Measurements from ENCODE around the gene CACNA1B.
"Not testable (repeated sequence)": the region's sequence is repeated elsewhere in the genome, so short reads cannot be mapped to it uniquely, and the experiment has no call there.

- not testable (repeated sequence) for TF ChIP-seq CTCF (IDR thresholded peaks at IDR 0.05); ZFX (IDR thresholded peaks at IDR 0.05; ENCODE audit: borderline replicate concordance)
Observed at GRCh38 chr9:137884547-137884946, 7.0 kb downstream of the CACNA1B start.
